GM21529 (cell line): ENCODE data around the gene NEFH.

Experiments
- ATAC-seq: cut with Tn5 transposase; IDR thresholded peaks from one replicate; pipeline ENCODE4 v1.9.1; 2021; ENCODE audit not compliant: unreplicated experiment

The NEFH gene

GRCh38 chr22:29493636-29494035, 13.6 kb downstream of the NEFH start:
- no peak for ATAC-seq

- no peak for ATAC-seq
These were observed 19.8 kb downstream of the NEFH start for GRCh38 chr22:29499852-29500251.

GRCh38 chr22:29503811-29504372, 23.9 kb downstream of the NEFH start:
- no peak for ATAC-seq

DNA sequence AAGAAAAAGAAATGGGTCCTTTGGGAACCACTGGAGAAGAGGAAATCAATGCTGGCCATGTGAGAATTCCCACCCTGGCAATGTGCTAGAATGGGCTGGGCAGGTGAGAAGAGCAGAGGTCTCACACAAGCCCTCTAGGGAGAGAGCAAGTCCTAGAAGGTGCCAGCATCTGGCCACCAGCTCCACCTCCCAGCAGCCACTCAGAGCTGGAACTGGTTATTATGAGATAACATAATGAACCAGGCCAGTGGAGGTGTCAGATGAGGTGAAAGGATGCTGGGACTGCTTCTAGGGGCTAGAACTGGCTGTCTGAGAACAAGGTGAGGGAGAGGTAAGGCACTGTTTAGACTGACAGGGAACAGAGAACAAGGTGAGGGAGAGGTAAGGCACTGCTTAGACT, 29.3 kb downstream of the NEFH start:
- ATAC-seq = no peak

DNA sequence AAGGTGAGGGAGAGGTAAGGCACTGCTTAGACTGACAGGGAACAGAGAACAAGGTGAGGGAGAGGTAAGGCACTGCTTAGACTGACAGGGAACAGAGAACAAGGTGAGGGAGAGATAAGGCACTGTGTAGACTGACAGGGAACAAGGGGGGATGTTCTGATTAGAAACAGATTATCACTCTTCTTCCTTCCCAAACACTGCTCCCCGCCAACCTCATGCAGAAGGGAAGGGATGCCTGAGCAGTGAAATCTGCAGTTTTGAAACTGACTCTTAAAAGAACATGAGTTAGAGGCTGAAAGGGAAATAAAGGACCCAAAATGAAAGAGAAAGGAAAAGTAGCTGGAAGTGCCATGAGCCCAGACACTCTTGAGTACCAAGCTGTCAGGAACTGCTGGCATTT, 29.8 kb downstream of the NEFH start:
- ATAC-seq = no peak

DNA sequence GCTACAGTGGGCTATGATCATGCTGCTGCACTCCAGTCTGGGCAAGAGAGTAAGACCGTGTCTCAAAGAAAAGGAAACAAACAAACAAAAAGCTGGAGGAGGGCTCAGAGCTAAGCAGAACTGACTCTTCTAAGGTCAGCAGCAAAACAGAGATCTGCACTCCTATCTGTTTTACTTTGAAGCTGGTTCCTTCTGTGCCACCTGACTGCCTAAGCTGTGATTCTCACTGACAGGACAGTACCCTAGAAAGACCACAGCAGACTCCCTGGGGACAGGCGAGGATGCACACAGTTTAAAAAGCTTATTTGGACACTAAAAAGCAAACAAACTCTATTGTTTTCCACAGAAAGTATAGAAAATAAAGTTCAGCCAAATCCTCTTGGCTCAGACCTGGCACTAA, 30.5 kb downstream of the NEFH start:
- no peak for ATAC-seq

- ATAC-seq = no peak
These were observed 31.3 kb downstream of the NEFH start for GRCh38 chr22:29511126-29511862.

DNA sequence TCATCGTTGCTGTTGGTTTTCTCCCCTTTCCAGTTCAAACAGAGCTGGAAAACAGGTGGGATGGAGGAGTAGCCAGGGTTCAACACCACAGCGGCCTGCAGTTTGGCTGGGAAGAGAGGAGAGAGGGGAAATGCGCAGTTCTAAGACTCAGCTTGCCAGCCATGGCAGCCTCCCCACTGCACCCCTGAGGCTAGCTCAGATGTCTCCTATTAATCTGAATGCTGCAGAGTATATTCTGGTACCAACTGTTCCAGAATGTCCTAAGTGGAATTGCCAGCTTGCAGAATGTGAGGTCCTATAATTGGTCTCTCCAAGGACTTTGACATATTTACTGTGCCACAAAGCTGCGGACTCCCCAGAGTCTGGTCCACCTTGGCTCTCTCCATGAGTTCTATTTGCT, 32.0 kb downstream of the NEFH start:
- ATAC-seq = no peak

DNA sequence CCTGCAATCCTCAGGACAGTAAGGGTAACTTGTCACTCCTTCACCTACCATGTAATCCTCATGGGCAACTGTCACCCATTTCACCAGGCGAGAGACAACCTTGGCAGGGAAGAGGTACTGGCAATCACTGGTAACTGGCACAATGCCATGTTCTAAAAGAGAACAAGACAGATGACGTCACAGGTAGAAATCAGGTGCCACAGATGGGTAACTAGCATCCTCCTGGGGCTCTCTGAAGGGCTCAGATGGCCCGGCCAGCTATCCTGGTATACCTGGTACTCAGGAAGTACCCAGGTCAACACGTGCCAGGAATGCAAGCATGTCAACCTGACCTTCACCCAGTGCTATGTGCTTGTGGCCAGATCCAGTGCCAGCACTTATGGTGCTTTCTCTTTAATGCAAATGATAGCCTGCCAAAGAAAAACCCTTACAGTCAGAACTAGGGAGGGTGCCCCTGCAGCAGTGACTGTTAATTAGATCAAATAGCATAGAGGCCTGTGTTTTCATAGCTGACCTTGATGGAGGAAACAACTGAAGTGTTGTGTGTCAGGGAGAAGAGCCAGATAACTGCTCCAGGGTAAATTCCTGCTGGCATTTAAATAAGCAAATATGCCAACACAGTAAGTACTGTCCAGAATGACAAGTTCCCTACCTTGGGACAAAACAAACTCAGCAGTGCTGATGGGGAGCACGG, 37.3 kb downstream of the NEFH start:
- ATAC-seq = no peak

DNA sequence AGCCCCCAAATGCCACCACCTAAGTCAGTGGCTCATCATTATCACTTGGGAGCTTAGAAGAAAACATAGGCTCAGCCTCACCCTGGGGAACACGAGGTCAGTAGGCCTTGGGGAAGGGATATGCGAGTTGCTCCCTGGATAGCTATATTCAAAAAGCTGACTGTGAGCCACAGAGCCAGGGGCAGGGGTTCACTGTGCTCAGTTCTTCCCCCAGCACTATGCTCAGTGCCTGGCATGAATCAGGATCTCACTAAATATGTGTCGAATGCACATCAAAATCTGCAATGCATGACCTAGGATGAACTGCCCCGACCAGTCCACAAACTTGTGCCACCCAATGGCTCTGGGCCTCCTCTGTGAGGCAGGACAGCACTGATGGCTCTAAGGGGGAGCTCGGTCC, 38.4 kb downstream of the NEFH start:
- ATAC-seq = no peak

DNA sequence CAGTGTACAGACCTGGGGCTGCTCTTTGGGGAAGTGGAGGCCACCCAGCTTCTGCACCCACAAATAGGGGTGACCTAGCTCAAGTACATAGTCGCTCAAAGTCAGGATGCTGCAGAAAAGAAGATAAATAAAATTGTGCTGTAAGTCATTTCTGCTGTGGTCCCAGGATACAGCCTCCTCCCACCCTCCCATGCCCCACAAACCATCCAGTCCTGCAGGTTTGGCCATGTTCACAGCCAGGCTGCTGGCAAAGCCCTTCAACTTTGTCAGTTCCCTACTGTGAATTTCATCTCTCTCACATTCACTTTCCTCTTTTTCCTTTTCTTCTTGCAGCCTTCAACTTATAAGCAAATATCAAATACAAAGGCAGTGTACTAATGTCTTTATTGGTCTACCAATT, 40.0 kb downstream of the NEFH start:
- no peak for ATAC-seq

DNA sequence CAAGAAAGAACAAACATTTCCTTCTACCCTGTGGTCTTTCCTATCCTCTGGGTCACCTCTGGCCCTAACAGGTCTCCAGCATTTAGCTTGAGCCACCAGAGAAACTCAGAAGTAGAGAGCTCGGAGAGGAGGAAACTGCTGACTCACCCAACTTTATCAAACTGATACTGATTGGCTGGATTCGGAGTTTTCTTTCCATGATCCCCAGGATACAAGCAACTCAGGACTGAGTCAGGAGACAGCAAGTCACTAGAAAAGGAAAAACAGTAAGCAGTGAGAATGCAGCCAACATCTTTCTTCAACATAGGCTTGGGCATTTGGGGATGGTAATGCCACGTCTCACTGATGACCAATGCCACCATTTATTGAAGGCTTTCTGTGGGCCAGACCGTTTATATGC, 40.8 kb downstream of the NEFH start:
- no peak for ATAC-seq

DNA sequence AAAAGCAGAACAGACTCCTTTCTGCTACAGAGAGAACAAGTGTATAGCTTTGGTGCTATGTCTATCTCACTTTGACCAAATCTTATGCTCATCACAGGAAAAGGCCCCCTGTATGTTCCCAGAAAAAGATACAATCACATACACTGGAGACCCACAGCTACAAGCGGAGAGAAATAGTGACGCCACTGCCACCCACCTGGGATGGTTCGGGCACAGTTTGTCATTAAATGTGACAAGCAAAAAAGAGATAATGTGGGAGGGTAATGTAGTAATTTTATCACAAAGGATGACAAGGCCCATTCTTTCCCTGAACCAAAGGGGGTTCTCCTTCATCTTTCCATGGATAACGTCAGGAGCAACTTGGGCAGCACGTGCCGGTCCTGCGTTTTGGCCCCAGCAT, 41.5 kb downstream of the NEFH start:
- ATAC-seq = no peak

- ATAC-seq = no peak
These were observed 43.7 kb downstream of the NEFH start for GRCh38 chr22:29523761-29524160.

GRCh38 chr22:29524442-29525191, 44.6 kb downstream of the NEFH start:
- ATAC-seq = no peak

DNA sequence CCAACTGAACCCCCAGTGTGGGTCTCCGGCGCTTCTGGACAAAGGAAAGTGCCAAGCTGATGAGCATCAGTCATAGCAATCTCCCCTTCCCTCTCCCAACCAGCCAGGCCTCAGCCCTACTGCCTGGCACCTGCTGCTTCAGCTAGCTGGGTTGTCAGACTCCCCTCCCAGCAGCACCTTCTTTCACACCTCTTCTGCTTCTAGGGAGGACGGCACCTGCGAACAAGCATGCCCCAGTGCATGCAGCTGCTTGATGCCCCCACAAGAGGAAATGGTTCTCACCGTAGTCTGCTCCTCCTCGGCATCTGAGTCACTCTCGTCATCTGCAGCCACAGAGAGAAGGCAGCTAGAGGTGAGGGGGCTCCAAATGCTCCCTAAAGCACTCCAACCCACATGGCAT, 48.1 kb downstream of the NEFH start:
- no peak for ATAC-seq

GRCh38 chr22:29530716-29531115, 50.7 kb downstream of the NEFH start:
- ATAC-seq = no peak

DNA sequence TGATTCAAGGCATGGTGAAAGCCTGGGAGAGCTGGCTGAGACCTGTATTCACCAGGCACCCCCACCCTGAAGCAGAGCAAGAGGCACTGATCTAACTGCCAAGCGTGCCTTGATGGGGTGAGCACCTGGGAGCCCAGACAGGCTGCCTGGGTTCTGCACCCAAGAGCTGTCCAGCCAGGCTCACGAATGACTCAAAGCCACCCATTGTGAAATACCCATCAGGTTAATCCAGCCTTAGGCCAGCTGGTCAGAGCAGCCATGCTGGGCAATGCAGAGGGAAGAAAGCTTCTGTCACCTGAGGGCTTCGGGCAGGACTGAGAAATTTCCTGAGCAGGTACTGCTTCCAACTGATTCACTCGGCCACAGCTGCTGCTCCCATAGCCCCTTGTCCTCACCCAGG, 51.4 kb downstream of the NEFH start:
- no peak for ATAC-seq

- no peak for ATAC-seq
These were observed 56.4 kb downstream of the NEFH start for GRCh38 chr22:29536411-29536810.

- ATAC-seq = no peak
These were observed 59.1 kb downstream of the NEFH start for GRCh38 chr22:29539105-29539504.
